HG02798 (cell line): ENCODE data around the gene CPSF4L.

Experiments
- ATAC-seq: cut with Tn5 transposase; IDR thresholded peaks from one replicate; pipeline ENCODE4 v1.9.1; 2021; ENCODE audit warnings: mild to moderate bottlenecking; ENCODE audit not compliant: unreplicated experiment, poor library complexity

The CPSF4L gene

GRCh38 chr17:73240561-73240960 lies 21.1 kb downstream of the CPSF4L start:
- no peak for ATAC-seq

DNA sequence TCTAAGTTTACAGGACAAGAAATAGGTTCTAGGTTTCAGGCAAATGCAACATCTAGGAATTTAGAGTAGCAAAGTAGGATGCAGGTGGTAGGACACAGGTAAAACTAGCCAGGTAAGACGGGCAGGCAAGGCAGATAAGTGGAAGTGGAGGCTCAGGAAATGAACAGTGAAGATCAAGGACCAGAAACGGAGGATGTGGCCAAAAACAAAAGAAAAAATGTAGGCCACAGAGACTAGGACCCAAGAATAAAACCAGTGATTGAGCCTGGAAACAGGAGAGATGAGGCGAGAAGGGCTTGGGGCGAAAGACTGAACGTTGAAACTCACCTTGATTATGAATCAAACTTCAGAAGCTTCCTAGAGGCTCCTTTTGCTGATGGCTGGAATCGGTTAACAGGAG lies 24.0 kb downstream of the CPSF4L start:
- no peak for ATAC-seq

GRCh38 chr17:73234736-73235135 lies 26.9 kb downstream of the CPSF4L start:
- ATAC-seq: no peak

DNA sequence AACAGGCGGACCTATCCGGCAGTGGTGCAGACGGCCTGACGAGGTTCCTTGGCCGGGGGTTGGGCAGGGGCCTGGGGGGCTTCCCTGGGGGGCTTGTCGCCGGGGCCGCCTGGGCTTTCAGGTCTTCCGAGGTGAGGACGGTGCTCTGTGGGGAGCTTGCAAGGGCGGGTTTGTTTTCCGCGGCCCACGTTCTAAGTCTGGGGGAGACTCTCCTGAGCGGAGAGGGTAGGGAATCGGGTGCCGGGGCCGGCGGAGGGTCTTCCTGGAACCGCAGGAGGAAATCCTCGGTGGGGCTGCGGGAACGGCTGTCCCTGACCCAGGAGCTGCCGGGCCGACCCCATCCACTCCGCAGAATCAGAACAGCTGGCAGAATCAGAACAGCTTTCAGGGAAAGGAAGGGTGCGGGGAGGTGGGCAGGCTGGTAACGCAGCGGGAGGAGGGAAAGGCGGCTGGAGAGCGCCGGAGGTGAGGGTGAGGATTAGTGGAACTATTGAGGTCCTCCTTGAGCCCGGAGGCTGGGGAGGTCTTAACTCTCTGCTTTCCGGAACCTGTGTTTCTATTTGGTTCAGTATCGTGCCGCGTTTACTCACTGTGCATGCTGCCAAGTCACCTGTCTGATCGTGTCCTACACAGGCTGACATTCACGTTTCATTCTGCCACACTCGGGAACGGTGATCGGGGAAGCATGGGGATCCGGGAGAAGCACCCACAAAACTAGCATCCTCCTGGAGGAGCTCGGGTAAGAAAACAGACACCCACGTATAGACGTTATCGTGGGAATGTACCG lies 28.9 kb downstream of the CPSF4L start:
- peak; percentile 23 for ATAC-seq

GRCh38 chr17:73231841-73232586 lies 29.7 kb downstream of the CPSF4L start:
- ATAC-seq: peak; percentile 86

- ATAC-seq: no peak
Observed at GRCh38 chr17:73231395-73231794, 30.3 kb downstream of the CPSF4L start.

GRCh38 chr17:73230088-73230487 lies 31.6 kb downstream of the CPSF4L start:
- no peak for ATAC-seq

DNA sequence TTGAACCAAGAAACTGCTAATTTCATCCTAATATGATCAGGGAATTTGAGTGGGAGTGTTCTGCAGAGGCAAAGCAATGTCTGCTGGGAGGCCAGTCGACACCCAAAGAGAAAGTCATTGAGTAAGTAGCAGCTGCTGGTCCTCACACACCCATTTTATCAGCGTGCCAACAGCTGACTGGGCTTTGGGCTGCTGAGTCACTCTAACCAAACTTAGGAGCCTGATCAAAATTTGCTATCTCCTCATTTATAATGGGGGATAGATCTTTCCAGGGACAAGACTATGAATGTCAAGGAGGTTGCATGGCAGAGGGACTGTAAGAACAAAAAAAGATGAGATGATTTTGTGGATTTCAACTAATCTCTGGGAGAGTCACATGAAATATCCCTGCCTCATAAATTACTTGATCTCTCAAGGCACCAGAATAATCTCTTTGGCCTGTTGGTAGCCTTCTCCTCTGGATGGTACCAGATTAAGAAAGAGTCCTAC lies 32.9 kb downstream of the CPSF4L start:
- peak; percentile 38 for ATAC-seq

DNA sequence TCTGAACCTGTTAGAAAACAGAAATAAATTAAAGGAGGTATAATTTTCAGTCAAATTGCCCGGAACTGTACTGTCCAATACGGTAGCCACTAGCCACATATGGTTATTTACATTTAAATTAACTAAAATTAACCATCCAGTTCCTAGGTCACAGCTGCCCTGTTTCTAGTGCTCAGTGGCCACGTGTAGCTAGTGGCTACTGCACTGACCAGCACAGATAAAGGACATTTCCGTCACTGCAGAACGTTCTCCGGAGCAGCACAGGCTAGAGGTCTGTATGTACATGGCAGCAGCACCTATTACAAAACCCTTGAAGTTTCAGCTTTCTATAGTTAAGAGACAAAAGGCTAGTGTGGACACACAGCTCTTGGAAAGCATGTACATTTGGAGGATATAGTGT lies 33.7 kb downstream of the CPSF4L start:
- no peak for ATAC-seq

- ATAC-seq: no peak
Observed at GRCh38 chr17:73227379-73227778, 34.3 kb downstream of the CPSF4L start.

- ATAC-seq: no peak
Observed at GRCh38 chr17:73226556-73227172, 35.0 kb downstream of the CPSF4L start.

GRCh38 chr17:73224663-73225305 lies 36.9 kb downstream of the CPSF4L start:
- ATAC-seq: no peak

- ATAC-seq: no peak
Observed at GRCh38 chr17:73224237-73224636, 37.4 kb downstream of the CPSF4L start.

DNA sequence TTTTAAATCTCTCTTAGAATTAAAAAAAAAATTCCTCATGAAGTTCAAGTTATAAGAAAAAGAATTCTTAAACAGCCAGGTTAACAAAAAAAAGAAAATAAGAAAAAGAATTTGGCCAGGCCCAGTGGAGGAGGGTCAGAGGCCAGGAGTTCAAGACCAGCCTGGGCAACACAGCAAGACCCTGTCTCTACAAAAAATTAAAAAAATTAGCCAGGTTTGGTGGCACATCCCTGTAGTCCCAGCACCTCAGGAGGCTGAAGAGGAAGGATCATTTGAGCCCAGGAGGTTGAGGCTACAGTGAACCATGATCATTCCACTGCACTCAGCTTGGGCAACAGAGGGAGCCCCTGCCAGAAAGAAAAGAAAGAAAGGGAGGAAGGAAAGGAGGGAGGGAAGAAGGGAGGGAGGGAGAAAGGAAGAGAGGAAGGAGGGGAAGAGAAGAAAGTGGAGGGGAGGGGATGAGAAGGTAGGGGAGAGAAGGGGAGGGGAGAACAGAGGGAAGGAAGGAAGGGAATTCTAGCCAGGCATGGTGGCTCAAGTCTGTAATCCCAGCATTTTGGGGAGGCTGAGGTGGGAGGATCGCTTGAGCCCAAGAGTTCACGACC lies 38.0 kb downstream of the CPSF4L start:
- ATAC-seq: no peak

GRCh38 chr17:73215447-73215846 lies 46.2 kb downstream of the CPSF4L start:
- ATAC-seq: no peak

- ATAC-seq: no peak
Observed at GRCh38 chr17:73214851-73215250, 46.8 kb downstream of the CPSF4L start.

GRCh38 chr17:73214008-73214407 lies 47.7 kb downstream of the CPSF4L start:
- ATAC-seq: no peak

DNA sequence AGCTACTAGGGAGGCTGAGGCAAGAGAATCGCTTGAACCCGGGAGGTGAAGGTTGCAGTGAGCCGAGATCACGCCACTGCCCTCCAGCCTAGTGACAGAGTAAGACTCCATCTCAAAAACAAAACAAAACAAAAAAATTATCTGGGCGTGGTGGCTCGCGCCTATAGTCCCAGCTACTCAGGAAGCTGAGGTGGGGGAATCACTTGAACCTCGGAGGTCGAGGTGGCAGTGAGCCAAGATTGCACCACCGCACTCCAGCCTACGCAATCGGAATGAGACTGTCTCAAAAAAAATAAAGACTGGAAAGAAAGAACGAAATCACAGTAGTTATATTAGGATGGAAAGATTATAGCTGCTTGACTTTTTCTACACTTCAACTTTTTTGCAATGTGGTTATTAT lies 49.9 kb downstream of the CPSF4L start:
- no peak for ATAC-seq

DNA sequence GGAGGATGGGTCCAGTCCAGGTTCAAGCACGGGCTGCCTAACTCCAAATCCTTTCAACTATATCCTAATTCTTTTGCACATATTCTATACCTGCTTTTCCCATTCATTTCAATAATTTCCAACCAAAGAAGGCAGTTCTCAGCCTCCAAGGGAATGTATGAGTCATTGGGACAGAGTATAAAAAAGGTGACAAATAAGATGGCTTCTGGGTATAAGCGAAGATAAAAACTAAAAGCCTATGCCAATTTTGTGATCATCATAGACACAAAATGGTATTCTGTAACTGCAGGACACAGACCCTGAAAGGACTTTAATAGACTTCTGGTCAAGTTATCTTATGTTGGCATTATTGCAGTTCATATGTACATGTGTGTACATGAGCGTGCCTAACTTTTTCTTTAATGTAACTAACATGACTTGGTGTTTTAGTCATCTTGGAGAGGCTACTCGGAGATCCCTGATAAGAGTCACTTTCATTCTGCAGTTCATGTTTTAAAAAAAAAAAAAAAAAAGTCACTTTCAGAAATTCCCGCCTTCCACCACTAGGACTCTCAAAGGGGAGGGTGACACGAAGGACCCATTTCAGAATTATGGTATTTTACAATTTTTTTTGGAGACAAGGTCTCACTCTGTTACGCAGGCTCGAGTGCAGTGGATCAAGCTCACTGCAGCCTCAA lies 51.5 kb downstream of the CPSF4L start:
- ATAC-seq: no peak

DNA sequence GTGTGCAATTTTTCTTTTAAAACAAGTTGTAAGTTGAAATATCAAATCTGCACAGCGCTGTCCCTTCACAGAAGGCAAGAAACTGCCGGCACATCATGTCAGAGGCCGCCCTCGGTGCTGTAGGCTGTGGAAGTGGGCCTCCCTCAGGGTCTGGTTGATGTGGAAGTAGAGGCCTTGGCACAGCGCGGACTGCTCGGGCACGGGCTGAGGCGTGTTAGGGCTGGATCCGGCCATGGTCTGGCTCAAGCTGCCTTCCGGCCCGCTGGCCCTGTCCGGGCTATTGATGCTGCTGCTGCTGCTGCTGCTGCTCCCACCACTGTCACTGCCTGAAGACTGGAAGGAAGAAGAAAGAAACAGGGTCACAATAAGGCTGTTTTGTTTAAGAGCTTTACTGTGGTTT lies 52.2 kb downstream of the CPSF4L start:
- no peak for ATAC-seq
